Keratinocyte (primary cell): ENCODE data around the gene CRLF2. TPM values are rescaled to one million over a fixed set of nuclear protein-coding genes. Genes with fewer than 3 reads are reported as not detected.

Experiments
- DNase-seq: peaks from one replicate; pipeline ENCODE4 v3.0.0-alpha.2; 2011; ENCODE audit warnings: low read depth, missing footprints, low spot score
- FAIRE-seq: peaks from 2 replicates; lab custom pipeline; 2011; peaks lifted over from hg19 to GRCh38; lab: Jason Lieb, UNC
- H2AFZ ChIP-seq: 2 replicates; pipeline ENCODE4 v1.6.0; 2012; ENCODE audit warnings: low read length, control low read depth, inconsistent platforms; ENCODE audit not compliant: control insufficient read depth
- H3K27ac ChIP-seq: 2 replicates; pipeline ENCODE4 v1.5.1; 2011; ENCODE audit warnings: low read length; ENCODE audit not compliant: control insufficient read depth, insufficient read depth
- H3K27me3 ChIP-seq: 3 replicates; pipeline ENCODE4 v1.6.0; 2011; ENCODE audit warnings: low read length; ENCODE audit not compliant: control insufficient read depth, insufficient read depth; ENCODE audit errors: extremely low read depth
- H3K36me3 ChIP-seq, 2 experiments: 2 replicates in 1 of 2; 3 replicates in 1 of 2; pipeline ENCODE4 v1.5.1; 2011; ENCODE audit warnings: low read length in 2 of 2, mild to moderate bottlenecking in 1 of 2; ENCODE audit not compliant: control insufficient read depth in 2 of 2, insufficient read depth in 2 of 2; ENCODE audit errors: extremely low read depth in 1 of 2
- H3K4me1 ChIP-seq: 3 replicates; pipeline ENCODE4 v1.5.1; 2011; ENCODE audit warnings: low read length; ENCODE audit not compliant: control insufficient read depth, insufficient read depth; ENCODE audit errors: extremely low read depth
- H3K4me2 ChIP-seq: 3 replicates; pipeline ENCODE4 v1.6.0; 2011; ENCODE audit warnings: low read depth, low read length; ENCODE audit not compliant: control insufficient read depth, insufficient read depth; ENCODE audit errors: extremely low read depth
- H3K4me3 ChIP-seq, 3 experiments: fragments of 200-600 bp in 1 of 3; sonication (generic) in 1 of 3; 2 replicates in 2 of 3; 3 replicates in 1 of 3; pipeline ENCODE4 v1.5.1; 2011 to 2016; ENCODE audit warnings: low read length in 3 of 3, mild to moderate bottlenecking in 3 of 3, control low read depth in 2 of 3, inconsistent platforms in 1 of 3, low read depth in 1 of 3, mixed read lengths in 1 of 3, mixed run types in 1 of 3, moderate library complexity in 1 of 3; ENCODE audit not compliant: control insufficient read depth in 2 of 3, insufficient read depth in 2 of 3; ENCODE audit errors: extremely low read depth in 1 of 3
- H3K79me2 ChIP-seq: 2 replicates; pipeline ENCODE4 v1.6.0; 2012; ENCODE audit warnings: low read length; ENCODE audit not compliant: control insufficient read depth, insufficient read depth
- H3K9ac ChIP-seq: 3 replicates; pipeline ENCODE4 v1.6.0; 2011; ENCODE audit warnings: low read length; ENCODE audit not compliant: control insufficient read depth, insufficient read depth; ENCODE audit errors: extremely low read depth
- H3K9me1 ChIP-seq: 3 replicates; pipeline ENCODE4 v1.6.0; 2011; ENCODE audit warnings: low read length; ENCODE audit not compliant: control insufficient read depth, insufficient read depth; ENCODE audit errors: extremely low read depth
- H3K9me3 ChIP-seq: 2 replicates; pipeline ENCODE4 v1.5.1; 2012; ENCODE audit warnings: low read depth, low read length; ENCODE audit not compliant: control insufficient read depth
- H4K20me1 ChIP-seq: 3 replicates; pipeline ENCODE4 v1.6.0; 2011; ENCODE audit warnings: low read length; ENCODE audit not compliant: control insufficient read depth, insufficient read depth; ENCODE audit errors: extremely low read depth
- CTCF ChIP-seq, 3 experiments: IDR thresholded peaks in 1 of 3; conservative IDR thresholded peaks in 1 of 3; optimal IDR thresholded peaks in 1 of 3; 2 replicates in 2 of 3; 3 replicates in 1 of 3; pipeline versions ENCODE3 to v1.5.1; 2011; ENCODE audit warnings: low read length in 3 of 3, mild to moderate bottlenecking in 3 of 3, moderate library complexity in 2 of 3, control low read depth in 1 of 3, inconsistent platforms in 1 of 3; ENCODE audit not compliant: insufficient read depth in 2 of 3; ENCODE audit errors: extremely low read depth in 1 of 3
- EZH2 ChIP-seq: IDR thresholded peaks from one replicate; pipeline ENCODE4 v1.6.1; 2012; ENCODE audit warnings: inconsistent platforms, mild to moderate bottlenecking, low read length, moderate library complexity
- dilution Hi-C: fragments of 300-500 bp; cut with MboI; formaldehyde crosslinking; loops from one replicate; pipeline ENCODE4 v1.7.0; 2020; ENCODE audit warnings: low sequenced_read_pairs; ENCODE audit not compliant: extremely low pct_ligation_motif_present
- polyA plus RNA-seq, 5 experiments: library from polyadenylated mRNA; depleted of rRNA in 3 of 5; stranded (reverse) in 3 of 5; stranded (forward) in 1 of 5; unstranded in 1 of 5; fragments of >200 nt; gene quantifications; 1 replicate in 1 of 5; 2 replicates in 3 of 5; 3 replicates in 1 of 5; pipeline versions ENCODE4 v1.2.1 to v1.2.3, GENCODE V29; 2011 to 2012; ENCODE audit warnings: missing spikeins in 2 of 5, low read depth in 1 of 5, low replicate concordance in 1 of 5

The CRLF2 gene
- polyA plus RNA-seq, 1 donor (not counting 4 experiments of a cell fraction or from before 2014, with no cell fraction given): not detected

DNA sequence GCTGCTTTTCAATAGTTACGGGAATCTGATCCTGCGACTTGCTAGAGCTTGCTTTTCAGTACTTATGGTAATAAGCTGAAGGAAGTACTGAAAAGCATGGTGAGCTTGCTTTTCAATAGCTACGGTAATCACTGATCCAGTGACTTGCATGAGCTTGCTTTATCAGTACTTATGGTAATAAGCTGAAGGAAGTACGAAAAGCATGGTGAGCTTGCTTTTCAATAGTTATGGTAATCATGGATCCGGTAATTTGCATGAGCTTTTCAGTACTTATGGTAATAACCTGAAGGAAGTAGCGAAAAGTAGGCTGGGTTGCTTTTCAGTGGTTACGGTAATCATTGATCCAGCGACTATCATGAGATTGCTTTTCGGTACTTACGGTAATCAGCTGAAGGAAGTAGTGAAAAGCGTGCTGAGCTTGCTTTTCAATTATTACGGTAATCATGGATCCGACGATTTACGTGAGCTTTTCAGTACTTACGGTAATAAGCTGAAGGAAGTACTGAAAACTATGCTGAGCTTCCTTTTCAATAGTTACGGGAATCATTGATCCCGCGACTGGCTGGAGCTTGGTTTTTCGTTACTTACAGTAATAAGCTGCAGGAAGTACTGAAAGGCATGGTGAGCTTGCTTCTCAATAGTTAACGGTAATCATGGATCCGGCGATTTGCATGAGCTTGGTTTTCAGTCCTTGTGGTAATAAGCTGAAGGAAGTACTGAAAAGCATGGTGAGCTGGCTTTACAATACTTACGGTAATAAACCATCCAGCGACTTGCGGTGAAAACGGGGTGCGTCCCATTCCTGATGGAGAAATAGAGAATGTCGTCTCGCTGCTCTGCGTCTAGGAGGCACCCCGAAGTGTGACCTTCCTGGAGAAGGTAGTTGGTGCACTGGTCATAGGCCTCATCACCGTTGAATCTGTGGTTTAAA, 6.5 kb downstream of the CRLF2 start:
- no peak for TF ChIP-seq EZH2
- TF ChIP-seq CTCF (optimal IDR thresholded peaks at IDR 0.05 in 1 of 3, IDR thresholded peaks at IDR 0.05 in 1 of 3, conservative IDR thresholded peaks at IDR 0.05 in 1 of 3; ENCODE audit: extremely low read depth in 1 of 3, insufficient read depth in 2 of 3, low read length in 3 of 3): no peak
- Histone ChIP-seq H3K4me3 (peak overlapping the region in 1 of 3 experiments; percentile 3), H3K36me3 (no peaks in the 10 kb centered on the region), H3K27me3 (no peaks in the 10 kb centered on the region), H3K9me1 (no peaks in the 10 kb centered on the region), H3K79me2 (no peaks in the 10 kb centered on the region), H2AFZ (no peak overlapping the region), H3K9ac (no peak overlapping the region), H3K27ac (no peak overlapping the region), H3K4me1 (no peaks in the 10 kb centered on the region), H3K4me2 (no peak overlapping the region), H4K20me1 (no peaks in the 10 kb centered on the region), H3K9me3 (peaks cover 6% of the 10 kb centered on the region)
- FAIRE-seq: no peak
- dilution Hi-C loops: no loop called here
- DNase-seq: no peak

GRCh38 chrX:1202251-1202650, 10.2 kb downstream of the CRLF2 start:
- FAIRE-seq: no peak

More at GRCh38 chrX:1202251-1202650, 10.2 kb downstream of the CRLF2 start:
- Histone ChIP-seq H3K9me1 (no peaks in the 10 kb centered on the region), H2AFZ (no peak overlapping the region), H4K20me1 (no peaks in the 10 kb centered on the region), H3K4me2 (no peak overlapping the region), H3K4me3 (no peak overlapping the region), H3K36me3 (no peaks in the 10 kb centered on the region), H3K79me2 (no peaks in the 10 kb centered on the region), H3K27ac (no peak overlapping the region), H3K9me3 (peaks cover 5% of the 10 kb centered on the region), H3K27me3 (no peaks in the 10 kb centered on the region), H3K4me1 (no peaks in the 10 kb centered on the region), H3K9ac (no peak overlapping the region)
- no peak for TF ChIP-seq EZH2
- TF ChIP-seq CTCF (optimal IDR thresholded peaks at IDR 0.05 in 1 of 3, IDR thresholded peaks at IDR 0.05 in 1 of 3, conservative IDR thresholded peaks at IDR 0.05 in 1 of 3; ENCODE audit: extremely low read depth in 1 of 3, insufficient read depth in 2 of 3, low read length in 3 of 3): no peak
- dilution Hi-C loops: no loop called here
- DNase-seq: no peak
